Measurements from ENCODE around the gene GRK2.

Gene GRK2

DNA sequence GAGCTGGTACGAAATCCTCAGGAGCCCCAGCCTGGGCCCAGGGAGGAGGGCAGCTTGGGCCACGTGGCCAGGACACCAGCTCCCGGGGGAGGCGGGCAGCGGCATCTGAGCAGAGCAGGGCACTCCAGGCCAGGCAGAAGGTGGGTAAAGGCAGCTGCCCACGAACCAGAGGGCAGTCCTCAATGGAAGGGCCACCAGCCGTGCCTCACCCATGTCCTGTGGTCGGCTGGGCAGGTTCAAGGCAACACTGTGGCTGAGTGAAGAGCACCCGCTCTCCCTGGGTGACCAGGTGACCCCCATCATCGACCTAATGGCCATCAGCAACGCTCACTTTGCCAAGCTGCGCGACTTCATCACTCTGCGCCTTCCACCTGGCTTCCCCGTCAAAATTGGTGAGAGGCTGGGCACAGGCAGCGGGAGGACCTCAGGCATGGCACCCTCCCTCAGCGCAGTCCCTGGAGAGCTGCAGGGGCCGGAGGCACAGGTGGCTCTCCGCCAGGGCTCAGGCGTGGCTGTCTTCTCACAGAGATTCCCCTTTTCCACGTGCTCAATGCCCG lies 34.6 kb downstream of the GRK2 start:
- peak; percentile 9 for DNase-seq (ENCODE audit: low spot score)

DNA sequence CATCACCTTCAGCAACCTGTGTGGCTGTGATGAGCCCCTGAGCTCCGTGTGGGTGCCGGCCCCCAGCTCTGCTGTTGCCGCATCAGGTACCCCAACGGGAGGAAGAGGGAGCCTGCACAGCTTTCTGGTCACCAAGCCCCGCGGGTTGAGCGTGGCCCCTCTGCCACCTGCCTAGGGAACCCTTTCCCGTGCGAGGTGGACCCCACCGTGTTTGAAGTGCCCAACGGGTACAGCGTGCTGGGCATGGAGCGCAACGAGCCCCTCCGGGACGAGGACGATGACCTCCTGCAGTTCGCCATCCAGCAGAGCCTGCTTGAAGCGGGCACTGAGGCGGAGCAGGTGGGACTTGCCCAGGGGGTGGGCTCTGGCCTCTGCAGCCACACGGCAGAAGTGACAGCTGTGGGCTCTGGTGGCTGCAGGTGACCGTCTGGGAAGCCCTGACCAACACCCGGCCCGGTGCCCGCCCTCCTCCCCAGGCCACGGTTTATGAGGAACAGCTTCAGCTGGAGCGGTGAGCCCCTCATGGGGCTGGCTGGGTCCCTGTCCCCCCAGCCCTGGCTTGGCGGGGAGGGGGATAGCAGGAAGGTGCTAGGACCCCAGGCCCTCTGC lies 35.1 kb downstream of the GRK2 start:
- DNase-seq (ENCODE audit: low spot score): peak; percentile 18

DNA sequence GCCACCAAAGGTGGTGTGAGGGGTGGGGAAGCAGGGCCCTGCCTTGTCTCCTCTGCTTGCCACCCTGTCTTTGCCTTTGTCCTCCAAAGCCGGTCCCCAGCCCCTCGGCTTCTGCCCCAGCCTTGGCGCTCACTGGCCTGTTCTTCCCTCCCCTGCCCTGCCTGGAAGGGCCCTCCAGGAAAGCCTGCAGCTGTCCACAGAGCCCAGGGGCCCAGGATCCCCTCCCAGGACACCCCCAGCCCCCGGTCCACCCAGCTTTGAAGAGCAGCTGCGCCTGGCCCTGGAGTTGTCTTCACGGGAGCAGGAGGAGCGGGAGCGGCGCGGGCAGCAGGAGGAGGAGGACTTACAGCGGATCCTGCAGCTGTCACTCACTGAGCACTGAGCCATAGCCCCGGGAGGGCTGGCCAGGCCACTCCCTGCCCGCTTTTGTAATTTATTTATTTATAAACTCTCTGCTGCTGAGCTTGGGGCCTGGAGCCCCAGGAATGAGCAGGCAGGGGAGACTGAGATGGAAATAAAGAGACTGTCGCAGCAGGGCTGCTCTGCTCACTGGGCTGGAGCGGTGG lies 35.8 kb downstream of the GRK2 start:
- DNase-seq (ENCODE audit: low spot score): peak; percentile 57

DNA sequence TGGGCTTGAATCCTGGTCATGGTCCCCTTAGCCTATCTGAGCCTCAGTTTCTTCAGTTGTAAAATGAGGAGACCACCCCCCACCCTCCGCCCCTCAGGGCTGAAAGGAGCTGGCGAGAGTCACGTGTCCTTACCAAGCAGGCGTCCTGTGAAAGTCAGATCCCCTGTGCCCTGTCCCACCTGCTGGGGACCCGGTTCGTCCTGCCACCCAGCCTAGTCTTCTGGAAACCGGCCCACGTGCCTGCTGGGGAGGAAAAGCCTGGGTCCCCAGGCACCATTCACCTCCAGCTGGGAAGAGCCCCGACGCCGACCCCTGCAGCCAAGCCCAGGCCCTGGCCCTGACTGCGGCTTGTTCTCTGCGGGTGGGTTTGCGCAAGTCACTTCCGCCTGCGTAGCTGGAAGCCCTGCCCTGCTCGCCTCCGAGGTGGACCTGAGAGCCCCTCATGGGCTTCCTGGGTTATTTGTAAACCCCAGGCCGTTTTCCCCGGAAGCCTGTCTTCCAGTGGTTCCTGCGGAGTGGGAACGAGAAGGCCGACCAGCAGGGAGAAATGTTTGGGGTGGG lies 36.4 kb downstream of the GRK2 start:
- peak; percentile 28 for DNase-seq (ENCODE audit: low spot score)

DNA sequence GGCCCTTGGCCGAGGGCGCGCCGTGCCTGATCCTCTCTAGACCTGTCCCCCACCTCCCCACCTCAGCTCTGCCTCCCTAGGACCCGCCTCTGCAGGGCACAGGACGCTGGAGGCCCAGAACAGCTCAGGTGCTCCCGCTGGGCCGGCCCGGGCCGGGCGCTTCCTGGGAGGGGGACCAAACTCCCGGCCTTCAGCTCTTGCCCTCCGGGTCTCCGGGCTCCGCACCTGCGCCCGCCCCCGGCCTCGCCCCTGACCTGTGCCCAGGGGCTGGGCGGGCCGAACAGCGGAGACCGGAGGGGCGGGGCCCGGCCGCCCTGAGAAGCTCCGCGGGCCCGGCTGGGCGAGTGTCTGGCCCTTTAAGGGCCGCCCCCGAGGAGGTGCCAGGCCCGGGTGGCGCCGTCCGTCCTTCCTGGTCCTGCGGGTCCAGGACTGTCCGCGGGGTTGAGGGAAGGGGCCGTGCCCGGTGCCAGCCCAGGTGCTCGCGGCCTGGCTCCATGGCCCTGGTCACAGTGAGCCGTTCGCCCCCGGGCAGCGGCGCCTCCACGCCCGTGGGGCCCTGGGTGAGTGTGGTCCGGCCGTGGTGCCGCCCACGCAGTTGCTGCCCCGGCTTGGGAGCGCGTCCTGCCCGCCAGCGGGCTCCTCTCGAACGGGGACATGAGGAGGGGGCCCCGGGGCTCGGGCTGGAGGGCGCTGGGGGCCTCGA lies 37.0 kb downstream of the GRK2 start, which contains the start of gene SSH3:
Gene SSH3 (plus strand): TSS at position 399 of the 703 bp plus-strand sequence. CDS start 96 bp downstream, at position 495.
- DNase-seq (ENCODE audit: low spot score): peak; percentile 58

DNA sequence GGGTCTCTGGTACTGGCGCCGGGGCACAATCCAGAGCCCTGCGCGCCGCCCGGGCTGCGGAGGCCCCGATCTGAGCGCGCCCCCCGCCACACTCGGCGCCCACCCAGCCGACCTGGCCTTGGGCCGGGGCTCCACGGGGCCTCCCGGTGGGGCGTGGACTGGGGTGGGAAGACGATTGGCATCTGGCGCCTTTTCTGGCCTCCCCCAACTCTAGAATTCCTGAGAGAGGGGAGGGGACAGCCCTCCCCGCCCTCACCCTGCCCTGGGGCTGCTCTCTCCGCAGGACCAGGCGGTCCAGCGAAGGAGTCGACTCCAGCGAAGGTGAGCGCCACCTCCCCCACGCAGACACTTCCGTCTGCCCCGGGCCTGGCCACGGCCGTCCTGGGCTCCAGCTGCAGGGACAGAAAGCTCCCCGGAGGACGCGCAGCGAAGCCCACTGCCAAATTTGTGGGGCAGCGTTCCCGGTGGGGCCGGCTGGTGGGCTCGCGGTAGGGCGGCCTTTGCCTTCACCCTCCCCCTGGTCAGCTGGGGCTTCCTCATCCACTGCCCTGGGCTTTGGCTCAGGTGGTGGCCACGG lies 37.6 kb downstream of the GRK2 start:
- peak; percentile 39 for DNase-seq (ENCODE audit: low spot score)

DNA sequence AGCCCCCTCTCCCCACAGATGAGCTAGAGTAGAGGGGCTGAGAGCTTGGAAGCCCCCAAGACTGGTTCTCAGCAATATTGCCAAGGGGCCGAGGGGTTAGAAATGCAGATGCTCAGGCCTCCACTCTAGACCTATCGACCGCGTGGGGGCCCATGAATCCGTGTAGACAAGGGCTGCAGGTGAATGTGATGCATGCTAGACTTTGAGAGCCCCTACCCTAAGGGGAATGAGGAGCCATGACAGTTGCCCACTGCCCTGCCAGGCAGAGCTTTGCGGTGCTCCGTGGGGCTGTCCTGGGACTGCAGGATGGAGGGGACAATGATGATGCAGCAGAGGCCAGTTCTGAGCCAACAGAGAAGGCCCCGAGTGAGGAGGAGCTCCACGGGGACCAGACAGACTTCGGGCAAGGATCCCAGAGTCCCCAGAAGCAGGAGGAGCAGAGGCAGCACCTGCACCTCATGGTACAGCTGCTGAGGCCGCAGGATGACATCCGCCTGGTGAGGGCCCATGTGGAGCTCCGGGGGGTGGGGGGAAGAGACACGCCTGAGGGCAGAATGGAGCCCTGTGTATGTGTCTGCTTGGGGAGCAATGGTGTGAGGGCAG lies 38.3 kb downstream of the GRK2 start:
- DNase-seq (ENCODE audit: low spot score): peak; percentile 31

DNA sequence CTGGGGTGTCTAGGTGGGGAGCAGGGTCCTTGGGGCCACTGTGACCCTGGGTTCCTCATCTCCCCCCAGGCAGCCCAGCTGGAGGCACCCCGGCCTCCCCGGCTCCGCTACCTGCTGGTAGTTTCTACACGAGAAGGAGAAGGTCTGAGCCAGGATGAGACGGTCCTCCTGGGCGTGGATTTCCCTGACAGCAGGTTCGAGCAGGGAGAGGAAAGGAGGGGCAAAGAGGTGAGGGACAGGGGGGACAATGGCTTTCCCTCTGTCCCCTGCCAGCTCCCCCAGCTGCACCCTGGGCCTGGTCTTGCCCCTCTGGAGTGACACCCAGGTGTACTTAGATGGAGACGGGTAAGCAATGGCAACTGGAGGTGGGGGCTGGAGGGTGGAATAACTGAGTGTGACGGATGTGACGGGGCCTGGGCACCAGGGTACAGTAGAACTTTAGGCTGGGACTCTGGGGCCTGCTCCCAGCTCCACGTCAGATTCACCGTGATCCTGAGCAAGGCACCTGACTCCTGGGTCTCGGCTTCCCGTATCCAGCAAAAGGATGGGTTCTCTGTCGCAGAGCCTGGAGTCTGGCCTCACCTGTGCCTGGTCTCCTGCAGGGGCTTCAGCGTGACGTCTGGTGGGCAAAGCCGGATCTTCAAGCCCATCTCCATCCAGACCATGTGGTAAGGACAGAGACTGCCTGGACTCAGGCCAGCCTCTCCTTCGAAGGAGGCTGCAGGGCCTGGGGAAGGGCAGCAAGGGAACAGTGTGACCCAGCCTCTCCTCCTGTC lies 40.7 kb downstream of the GRK2 start:
- DNase-seq (ENCODE audit: low spot score): no peak

DNA sequence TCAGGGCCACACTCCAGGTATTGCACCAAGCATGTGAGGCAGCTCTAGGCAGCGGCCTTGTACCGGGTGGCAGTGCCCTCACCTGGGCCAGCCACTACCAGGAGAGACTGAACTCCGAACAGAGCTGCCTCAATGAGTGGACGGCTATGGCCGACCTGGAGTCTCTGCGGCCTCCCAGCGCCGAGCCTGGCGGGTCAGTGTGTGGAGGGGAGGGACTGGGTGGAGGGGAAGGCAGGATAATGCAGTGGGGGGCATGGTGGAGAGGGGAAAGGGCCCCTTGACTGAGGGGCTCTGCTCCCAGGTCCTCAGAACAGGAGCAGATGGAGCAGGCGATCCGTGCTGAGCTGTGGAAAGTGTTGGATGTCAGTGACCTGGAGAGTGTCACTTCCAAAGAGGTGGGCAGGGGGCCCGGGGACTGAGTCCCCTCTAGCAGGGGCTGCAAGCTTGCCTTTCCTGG lies 41.3 kb downstream of the GRK2 start:
- DNase-seq (ENCODE audit: low spot score): no peak

DNA sequence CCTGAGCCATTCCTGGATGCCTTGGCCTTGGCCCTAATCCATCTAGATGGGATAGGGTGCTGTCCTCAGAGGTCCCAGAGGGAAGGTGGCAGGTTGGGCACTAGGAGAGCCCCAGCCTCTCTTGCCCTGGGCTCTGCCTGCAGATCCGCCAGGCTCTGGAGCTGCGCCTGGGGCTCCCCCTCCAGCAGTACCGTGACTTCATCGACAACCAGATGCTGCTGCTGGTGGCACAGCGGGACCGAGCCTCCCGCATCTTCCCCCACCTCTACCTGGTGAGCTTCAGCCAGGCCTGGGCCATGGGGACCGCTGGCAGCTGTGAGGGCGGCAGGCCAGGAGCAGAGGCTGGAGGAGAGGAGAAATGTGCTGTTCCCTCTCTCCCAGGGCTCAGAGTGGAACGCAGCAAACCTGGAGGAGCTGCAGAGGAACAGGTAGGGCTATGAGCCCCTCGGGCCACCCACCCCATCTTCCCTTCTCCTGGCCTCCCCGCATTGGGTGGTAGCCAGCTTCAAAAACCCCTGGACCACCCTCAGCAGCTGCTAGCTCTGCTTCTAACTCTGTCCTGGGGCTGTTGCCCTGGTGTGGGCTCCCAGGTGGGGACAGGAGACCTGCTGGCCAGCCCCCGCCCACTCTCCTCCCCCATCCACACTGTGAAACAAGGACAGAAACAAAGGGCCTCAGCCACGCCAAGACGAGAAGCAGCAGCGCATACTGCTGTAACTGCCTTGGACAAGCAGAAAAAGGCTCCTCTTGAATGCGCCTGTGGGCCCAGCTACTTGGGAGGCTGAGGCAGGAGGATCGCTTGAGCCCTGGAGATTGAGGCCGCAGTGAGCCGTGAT lies 42.0 kb downstream of the GRK2 start:
- DNase-seq (ENCODE audit: low spot score): no peak

DNA sequence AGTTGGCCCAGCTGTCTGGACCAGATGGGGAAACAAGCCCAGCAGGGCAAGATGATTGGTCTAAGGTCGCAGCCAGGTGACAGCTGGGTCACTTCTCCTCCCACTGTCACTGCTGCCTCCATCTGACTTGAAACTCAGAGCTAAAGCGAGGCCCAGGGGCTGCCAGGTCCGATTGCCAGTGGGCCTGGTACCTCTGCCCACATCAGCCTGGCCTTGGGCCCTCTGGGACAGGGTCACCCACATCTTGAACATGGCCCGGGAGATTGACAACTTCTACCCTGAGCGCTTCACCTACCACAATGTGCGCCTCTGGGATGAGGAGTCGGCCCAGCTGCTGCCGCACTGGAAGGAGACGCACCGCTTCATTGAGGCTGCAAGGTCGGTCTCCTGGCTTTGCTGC lies 42.9 kb downstream of the GRK2 start:
- no peak for DNase-seq (ENCODE audit: low spot score)

DNA sequence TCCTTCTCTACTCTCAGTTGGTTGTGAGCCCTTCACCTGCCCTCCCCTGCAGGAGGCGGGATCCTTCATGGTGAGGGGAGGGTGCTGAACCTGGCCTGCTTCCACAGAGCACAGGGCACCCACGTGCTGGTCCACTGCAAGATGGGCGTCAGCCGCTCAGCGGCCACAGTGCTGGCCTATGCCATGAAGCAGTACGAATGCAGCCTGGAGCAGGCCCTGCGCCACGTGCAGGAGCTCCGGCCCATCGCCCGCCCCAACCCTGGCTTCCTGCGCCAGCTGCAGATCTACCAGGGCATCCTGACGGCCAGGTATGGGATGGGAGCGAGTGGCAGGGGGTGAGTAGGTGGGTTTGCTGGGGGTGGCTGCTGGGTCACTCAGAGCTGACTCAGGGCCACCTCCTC lies 43.4 kb downstream of the GRK2 start:
- DNase-seq (ENCODE audit: low spot score): no peak

DNA sequence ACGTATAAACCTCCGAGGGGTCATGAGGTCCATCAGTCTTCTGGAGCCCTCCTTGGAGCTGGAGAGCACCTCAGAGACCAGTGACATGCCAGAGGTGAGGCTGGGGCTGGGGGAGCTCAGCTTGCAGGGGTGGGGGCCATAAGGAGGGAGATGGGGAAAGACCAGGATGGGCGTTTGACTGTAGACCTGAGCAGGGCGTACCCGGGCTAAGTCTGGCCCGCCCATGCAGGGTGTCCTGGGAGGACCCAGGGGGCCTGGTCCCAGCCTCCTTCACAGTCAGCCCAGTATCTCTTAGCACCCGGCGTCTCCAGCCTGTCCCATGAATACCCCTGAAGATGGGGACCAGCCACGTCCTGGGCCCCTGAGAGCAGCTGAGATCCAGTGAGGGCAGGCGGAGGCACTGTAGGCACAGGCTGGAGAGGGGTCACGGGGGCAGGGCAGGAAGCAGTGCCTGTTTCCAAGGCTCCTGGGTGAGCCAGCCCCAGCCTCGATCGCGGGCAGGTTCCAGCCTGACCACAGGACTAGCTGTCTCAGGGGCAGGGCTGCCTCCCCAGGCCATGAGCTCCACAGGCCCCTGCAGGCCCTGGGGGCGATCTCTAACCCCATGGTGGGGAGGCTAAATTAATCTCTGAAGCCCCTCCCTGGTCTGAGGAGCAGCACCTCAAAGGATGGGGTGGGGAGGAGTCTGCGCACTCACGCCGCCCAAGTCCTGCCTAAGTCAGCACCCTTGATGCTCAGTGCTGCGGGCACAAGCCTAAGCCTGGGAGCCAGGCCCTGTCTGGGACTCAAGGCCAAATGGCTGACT lies 44.2 kb downstream of the GRK2 start:
- no peak for DNase-seq (ENCODE audit: low spot score)

DNA sequence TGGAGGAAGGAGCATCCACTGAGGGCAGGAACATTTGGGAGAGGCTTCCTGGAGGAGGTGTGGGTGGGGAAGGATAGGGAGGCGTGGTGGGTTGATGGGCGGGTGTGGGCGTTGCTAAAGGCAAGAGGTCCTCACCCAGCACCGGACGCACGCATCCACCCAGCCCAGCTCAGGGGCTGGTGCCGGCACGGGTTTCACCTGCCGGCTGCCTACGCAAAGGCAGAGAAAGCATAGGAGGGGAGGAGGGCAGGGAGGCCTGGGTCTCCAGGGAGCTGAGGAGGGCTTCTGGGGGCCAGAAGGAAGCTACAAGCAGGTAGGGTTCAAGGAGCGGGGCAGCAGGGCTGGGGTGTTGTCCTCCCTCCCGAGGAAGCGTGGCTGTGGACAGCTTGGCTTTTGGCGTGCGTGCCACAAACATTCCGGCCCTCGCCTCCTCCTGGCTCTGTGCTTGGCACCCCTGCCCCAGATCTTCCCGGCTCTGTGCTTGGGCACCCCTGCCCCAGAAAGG lies 44.8 kb downstream of the GRK2 start:
- DNase-seq (ENCODE audit: low spot score): no peak

DNA sequence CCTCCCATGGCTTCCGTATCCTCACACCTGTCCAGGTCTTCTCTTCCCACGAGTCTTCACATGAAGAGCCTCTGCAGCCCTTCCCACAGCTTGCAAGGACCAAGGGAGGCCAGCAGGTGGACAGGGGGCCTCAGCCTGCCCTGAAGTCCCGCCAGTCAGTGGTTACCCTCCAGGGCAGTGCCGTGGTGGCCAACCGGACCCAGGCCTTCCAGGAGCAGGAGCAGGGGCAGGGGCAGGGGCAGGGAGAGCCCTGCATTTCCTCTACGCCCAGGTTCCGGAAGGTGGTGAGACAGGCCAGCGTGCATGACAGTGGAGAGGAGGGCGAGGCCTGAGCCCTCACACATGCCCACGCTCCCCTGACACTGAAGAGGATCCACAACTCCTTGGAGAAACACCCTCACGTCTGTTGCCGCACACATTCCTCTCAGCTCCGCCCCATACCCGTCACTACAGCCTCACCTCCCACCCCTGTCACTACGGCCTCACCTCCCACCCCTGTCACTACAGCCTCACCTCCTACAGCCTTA lies 45.3 kb downstream of the GRK2 start:
- DNase-seq (ENCODE audit: low spot score): no peak

DNA sequence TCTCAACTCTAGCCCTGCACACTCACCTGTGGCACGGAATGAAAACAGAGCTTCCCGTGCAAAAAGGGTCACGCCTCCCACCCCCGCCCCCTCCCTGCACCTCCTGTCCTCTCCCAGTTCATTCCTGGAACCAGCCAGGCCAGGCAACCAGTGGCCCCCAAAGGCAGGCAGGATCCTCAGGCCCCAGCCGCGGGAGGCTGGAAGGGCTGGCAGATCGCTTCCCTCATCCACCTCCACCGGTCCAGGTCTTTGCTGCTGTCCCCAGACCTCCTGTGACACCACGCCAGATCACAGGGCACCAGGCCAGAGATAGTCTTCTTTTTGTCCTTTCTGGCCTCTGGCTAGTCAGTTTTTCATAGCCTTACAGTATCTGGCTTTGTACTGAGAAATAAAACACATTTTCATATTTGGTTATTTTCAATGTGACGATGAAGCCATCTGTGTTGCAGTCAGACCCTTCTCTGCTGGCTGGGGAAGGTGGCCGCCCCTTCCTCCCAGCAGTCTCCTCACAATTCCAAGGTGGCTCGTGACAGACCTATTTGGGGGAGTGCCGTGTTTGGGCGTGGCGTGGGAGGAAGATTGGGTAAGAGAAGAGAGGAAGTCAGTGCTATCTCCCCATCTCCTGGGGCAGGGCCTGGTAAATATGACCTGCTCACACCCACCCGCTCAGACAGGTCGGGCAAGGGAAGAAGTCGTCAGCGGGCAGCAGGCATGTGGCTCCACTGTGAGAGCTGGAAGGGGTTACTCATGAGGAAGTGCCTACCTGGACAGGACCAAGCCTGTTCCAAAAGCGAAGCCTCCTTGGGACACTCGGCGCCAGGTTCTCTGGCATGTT lies 46.1 kb downstream of the GRK2 start:
- no peak for DNase-seq (ENCODE audit: low spot score)

DNA sequence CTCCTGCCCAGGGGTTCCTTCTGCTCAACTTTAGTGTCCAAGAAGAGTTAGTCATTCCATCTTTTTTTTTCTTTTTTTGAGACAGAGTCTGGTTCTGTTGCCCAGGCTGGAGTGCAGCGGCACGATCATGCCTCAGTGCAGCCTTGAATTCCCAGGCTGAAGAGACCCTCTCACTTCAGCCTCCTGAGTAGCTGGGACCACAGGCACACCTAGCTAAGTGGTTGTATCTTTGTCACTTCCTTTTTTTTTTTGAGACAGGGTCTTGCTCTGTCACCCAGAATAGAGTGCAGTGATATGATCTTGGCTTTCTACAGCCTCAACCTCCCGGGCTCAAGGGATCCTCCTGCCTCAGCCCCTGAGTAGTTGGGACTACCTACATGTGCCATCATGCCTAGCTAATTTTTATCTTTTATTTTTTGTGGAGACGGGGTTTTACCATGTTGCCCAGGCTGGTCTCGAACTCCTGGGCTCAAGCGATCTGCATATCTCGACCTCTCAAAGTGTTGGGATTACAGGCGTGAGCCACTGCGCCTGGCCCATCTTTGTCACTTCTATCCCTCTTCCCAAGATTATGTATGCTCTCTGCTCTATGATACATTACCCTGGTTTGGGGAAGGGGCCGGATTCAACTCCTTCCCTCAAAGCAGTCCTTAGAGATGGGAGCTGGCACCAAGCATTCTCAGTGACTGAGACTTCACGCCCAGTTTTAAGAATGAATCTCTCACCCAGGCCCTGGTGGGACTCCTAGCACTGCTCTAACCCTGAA lies 47.0 kb downstream of the GRK2 start:
- no peak for DNase-seq (ENCODE audit: low spot score)
